ENCODE data around the gene KRT12. TPM values are rescaled to one million over a fixed set of nuclear protein-coding genes. Genes with fewer than 3 reads are reported as not detected.

Gene KRT12
- total RNA-seq, 5 donors from 2014 or later (not counting 1 experiment from before 2014, with no cell fraction given) = 0.10 TPM; not detected in 4

DNA sequence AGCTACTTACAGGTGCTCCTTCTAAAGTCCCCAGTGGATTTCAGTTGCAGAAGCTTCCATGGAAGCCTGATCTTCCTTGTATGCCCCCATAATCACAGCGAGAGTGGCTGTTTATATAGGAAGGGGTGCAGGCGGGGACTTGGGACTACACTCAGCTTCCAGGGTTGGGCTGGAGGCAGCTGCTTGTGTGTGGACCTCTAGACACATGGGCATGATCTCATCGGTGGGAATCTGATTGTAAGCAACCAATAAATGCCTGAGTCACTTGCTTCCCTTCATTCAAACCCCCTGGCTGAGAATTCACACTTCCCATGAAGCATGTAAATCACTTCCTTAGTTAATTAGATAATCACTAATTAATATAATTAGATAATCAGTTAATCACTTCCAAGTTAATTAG is 19.1 kb upstream of the KRT12 start:
- ATAC-seq (replicated peaks in 1 of 4) (no peak), DNase-seq (no peak)
- H3K9me3 Mint-ChIP-seq = no peaks in the 10 kb centered on the region
- H3K36me3 Mint-ChIP-seq = no peaks in the 10 kb centered on the region
- Histone ChIP-seq H3K27me3 (replicated peaks in 1 of 2; ENCODE audit: control insufficient read depth in 2 of 2, extremely low read depth in 1 of 2, insufficient read depth in 2 of 2, low read length in 1 of 2) (peaks cover 0 to 11% of the 10 kb centered on the region in 2 experiments), H3K9me3 (no peaks in the 10 kb centered on the region), H3K4me3 (ENCODE audit: control insufficient read depth in 1 of 2, extremely low read depth in 1 of 2, low read length in 1 of 2) (no peak overlapping the region), H3K27ac (ENCODE audit: low read length) (no peak overlapping the region), H3K4me1 (ENCODE audit: control insufficient read depth in 1 of 2, extremely low read depth in 1 of 2, insufficient read depth in 2 of 2, low read length in 2 of 2) (no peaks in the 10 kb centered on the region), H3K36me3 (ENCODE audit: control insufficient read depth in 2 of 2, extremely low read depth in 1 of 2, insufficient read depth in 1 of 2, low read length in 1 of 2) (no peaks in the 10 kb centered on the region)
- peaks cover 28 to 42% of the 10 kb centered on the region in 2 donors for H3K27me3 Mint-ChIP-seq
- ChIA-PET CTCF (no interaction called here), POLR2A (no interaction called here)
- H3K4me1 Mint-ChIP-seq = no peaks in the 10 kb centered on the region
- no CpG with 5 or more reads among the region's 3 CpGs for WGBS (ENCODE audit: insufficient coverage)
- H3K27ac Mint-ChIP-seq = no peak overlapping the region
- H3K4me3 Mint-ChIP-seq = no peak overlapping the region

DNA sequence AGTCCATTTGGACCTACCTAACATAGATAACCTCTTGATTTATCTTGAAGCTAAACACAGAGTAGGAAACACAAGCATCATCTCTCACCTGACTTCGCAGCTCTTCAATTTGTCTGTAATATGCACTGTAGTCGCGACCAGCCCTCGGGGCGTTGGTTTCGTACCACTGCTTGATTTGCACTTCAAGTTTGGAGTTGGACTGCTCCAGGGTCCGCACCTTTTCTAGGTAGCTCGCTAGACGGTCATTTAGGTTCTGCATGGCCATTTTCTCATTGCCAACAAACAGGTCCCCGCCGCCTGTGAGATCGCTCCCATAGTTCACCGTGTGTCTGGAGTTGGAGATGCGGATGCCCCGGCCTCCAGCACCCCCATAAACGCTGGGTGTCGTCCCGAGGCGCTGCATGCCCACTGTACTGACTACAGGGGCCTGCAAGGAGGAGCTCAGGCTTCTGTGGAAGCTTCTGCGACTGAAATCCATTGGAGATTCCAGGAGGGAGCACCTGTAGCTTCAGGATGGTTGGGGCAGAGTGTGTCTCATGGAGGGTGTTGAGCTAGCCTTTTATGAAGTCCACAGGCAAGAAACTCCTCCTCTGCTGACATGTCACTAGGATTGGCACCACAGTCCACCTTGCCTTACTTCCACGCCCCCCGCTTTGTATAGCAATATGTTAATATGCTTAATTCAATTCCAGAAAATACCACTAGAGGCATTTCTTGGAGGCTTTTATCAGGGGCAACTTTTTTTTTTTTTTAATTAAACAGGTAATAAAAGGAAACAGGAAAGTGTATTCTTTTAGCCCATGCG is 17.9 kb upstream of the KRT12 start, which contains the start of gene KRT20:
Gene KRT20, minus strand, starts transcription at position 535 of the 805 bp plus-strand sequence. Its CDS starts 57 bp downstream, at position 478.
- CTCF ChIA-PET = interaction anchor here in 1 of 2 donors (0.5 kb wide), 1 partner anchor 63 kb away, joined by 14 read pairs; the partner anchor contains the start of gene KRT10
- ATAC-seq (replicated peaks in 1 of 4) = no peak
- peaks cover 27 to 39% of the 10 kb centered on the region in 2 donors for H3K27me3 Mint-ChIP-seq

DNA sequence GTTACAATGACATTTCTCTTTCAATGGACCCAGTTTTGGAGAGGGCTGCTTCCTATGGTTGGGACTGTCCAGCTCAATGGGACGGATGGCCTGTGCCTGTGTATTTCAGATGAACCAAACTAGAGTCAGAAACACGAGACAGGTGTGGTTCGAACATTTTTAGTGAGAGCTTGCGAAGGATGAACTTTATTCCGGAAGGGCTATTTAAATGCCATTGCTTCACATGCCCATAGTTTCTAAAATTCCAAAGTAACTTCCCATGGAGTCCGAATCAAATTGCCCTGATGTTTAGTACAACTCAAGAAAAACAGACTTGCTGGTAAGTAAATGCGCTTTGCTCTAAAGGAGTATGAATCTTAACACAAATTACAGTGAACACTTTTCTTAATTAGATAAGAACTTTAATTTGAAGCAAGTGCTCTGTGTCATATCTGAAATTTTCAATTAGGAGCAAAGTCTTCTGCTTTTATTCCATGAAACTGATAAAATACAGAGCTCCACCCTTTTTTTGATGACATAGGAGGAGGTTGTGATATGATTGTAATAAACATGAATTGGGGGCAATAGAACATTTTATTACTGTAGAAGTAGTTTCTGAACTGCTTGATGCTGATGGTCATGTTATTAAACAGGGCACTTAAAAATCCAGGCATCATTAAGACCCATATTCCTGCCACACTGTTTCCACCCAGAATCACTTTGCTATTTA is 16.8 kb upstream of the KRT12 start:
- DNase-seq (no peak), ATAC-seq (replicated peaks in 1 of 4) (no peak)
- ChIA-PET CTCF (no interaction called here), POLR2A (no interaction called here)
- Histone ChIP-seq H3K9me3 (no peaks in the 10 kb centered on the region), H3K4me1 (ENCODE audit: control insufficient read depth in 1 of 2, extremely low read depth in 1 of 2, insufficient read depth in 2 of 2, low read length in 2 of 2) (no peaks in the 10 kb centered on the region), H3K27me3 (replicated peaks in 1 of 2; ENCODE audit: control insufficient read depth in 2 of 2, extremely low read depth in 1 of 2, insufficient read depth in 2 of 2, low read length in 1 of 2) (peaks cover 0 to 11% of the 10 kb centered on the region in 2 experiments), H3K27ac (ENCODE audit: low read length) (no peak overlapping the region), H3K36me3 (ENCODE audit: control insufficient read depth in 2 of 2, extremely low read depth in 1 of 2, insufficient read depth in 1 of 2, low read length in 1 of 2) (no peaks in the 10 kb centered on the region), H3K4me3 (ENCODE audit: control insufficient read depth in 1 of 2, extremely low read depth in 1 of 2, low read length in 1 of 2) (no peak overlapping the region)
- Mint-ChIP-seq H3K4me3 (no peak overlapping the region), H3K36me3 (no peaks in the 10 kb centered on the region), H3K27ac (no peak overlapping the region), H3K9me3 (no peaks in the 10 kb centered on the region), H3K27me3 (peaks cover 22 to 28% of the 10 kb centered on the region in 2 donors), H3K4me1 (no peaks in the 10 kb centered on the region)
- 81% methylated on average over 5 of the region's 7 CpGs for WGBS (ENCODE audit: insufficient coverage)

More for the DNA sequence above, 17.9 kb upstream of the KRT12 start, which contains the start of gene KRT20:
- Mint-ChIP-seq H3K9me3 (no peaks in the 10 kb centered on the region), H3K4me3 (no peak within 1 kb of the TSS), H3K4me1 (no peaks in the 10 kb centered on the region), H3K27ac (no peak within 1 kb of the TSS), H3K36me3 (no peaks in the 10 kb centered on the region)
- H3K9me3 ChIP-seq = no peaks in the 10 kb centered on the region
- no peaks in the 10 kb centered on the region for H3K36me3 ChIP-seq (ENCODE audit: control insufficient read depth in 2 of 2, extremely low read depth in 1 of 2, insufficient read depth in 1 of 2, low read length in 1 of 2)
- peaks cover 0 to 11% of the 10 kb centered on the region in 2 experiments for H3K27me3 ChIP-seq (replicated peaks in 1 of 2; ENCODE audit: control insufficient read depth in 2 of 2, extremely low read depth in 1 of 2, insufficient read depth in 2 of 2, low read length in 1 of 2)
- no peaks in the 10 kb centered on the region for H3K4me1 ChIP-seq (ENCODE audit: control insufficient read depth in 1 of 2, extremely low read depth in 1 of 2, insufficient read depth in 2 of 2, low read length in 2 of 2)
- 96% methylated on average over 10 of the region's 23 CpGs for WGBS (ENCODE audit: insufficient coverage)
- H3K4me3 ChIP-seq (ENCODE audit: control insufficient read depth in 1 of 2, extremely low read depth in 1 of 2, low read length in 1 of 2) = no peak within 1 kb of the TSS
- H3K27ac ChIP-seq (ENCODE audit: low read length) = no peak within 1 kb of the TSS
- POLR2A ChIA-PET = no interaction called here
- DNase-seq = no peak

DNA sequence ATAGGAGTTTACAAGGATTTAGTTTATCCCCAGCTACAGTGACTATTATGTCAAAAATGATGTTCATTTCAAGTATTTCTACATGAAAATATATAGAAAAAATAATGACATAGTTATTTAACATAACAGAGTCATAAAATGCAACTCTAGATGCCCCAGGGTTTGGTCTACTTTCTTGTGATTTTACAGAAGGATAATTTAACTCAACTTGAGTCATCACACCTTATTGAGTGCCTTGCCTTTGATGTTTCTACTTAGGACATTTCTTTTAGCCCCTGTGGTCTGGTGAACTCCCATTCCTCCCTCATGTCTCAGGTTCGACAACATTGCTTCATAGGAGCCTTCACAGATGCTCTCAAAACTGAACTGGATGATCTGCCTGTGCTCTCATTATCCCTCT is 16.0 kb upstream of the KRT12 start:
- Mint-ChIP-seq H3K27ac (no peak overlapping the region), H3K4me1 (no peaks in the 10 kb centered on the region), H3K36me3 (no peaks in the 10 kb centered on the region), H3K4me3 (no peak overlapping the region), H3K9me3 (no peaks in the 10 kb centered on the region), H3K27me3 (peaks cover 16 to 21% of the 10 kb centered on the region in 2 donors)
- CTCF ChIA-PET = no interaction called here
- WGBS (ENCODE audit: insufficient coverage) = 67% methylated on average over 1 of the region's 1 CpG
- DNase-seq (no peak), ATAC-seq (replicated peaks in 1 of 4) (no peak)
- no peaks in the 10 kb centered on the region for H3K4me1 ChIP-seq (ENCODE audit: control insufficient read depth in 1 of 2, extremely low read depth in 1 of 2, insufficient read depth in 2 of 2, low read length in 2 of 2)
- no peak overlapping the region for H3K4me3 ChIP-seq (ENCODE audit: control insufficient read depth in 1 of 2, extremely low read depth in 1 of 2, low read length in 1 of 2)
- H3K36me3 ChIP-seq (ENCODE audit: control insufficient read depth in 2 of 2, extremely low read depth in 1 of 2, insufficient read depth in 1 of 2, low read length in 1 of 2) = no peaks in the 10 kb centered on the region
- no peaks in the 10 kb centered on the region for H3K9me3 ChIP-seq
- no peak overlapping the region for H3K27ac ChIP-seq (ENCODE audit: low read length)
- peaks cover 0 to 11% of the 10 kb centered on the region in 2 experiments for H3K27me3 ChIP-seq (replicated peaks in 1 of 2; ENCODE audit: control insufficient read depth in 2 of 2, extremely low read depth in 1 of 2, insufficient read depth in 2 of 2, low read length in 1 of 2)
- POLR2A ChIA-PET = no interaction called here

DNA sequence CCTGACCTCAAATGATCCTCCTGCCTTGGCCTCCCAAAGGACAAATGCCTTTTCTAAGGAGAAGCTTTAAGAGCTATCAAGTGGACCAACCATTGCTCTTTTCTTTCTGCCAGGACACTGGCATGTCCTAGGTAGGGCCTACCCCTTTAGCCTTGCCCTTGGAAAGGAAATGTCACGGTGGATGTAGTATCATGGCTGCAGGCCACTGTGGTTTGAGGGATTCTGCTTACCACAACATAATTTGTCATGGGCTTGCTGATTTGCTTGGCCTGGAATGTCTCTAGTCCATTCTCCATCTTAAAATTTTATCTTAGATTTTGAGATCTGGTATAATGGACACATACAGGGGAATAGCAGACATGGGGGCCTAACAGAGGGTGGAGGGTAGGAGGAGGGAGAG is 12.0 kb upstream of the KRT12 start:
- no peak for DNase-seq
- Histone ChIP-seq H3K36me3 (ENCODE audit: control insufficient read depth in 2 of 2, extremely low read depth in 1 of 2, insufficient read depth in 1 of 2, low read length in 1 of 2) (no peaks in the 10 kb centered on the region), H3K27ac (ENCODE audit: low read length) (no peak overlapping the region), H3K4me3 (ENCODE audit: control insufficient read depth in 1 of 2, extremely low read depth in 1 of 2, low read length in 1 of 2) (no peak overlapping the region), H3K27me3 (replicated peaks in 1 of 2; ENCODE audit: control insufficient read depth in 2 of 2, extremely low read depth in 1 of 2, insufficient read depth in 2 of 2, low read length in 1 of 2) (no peaks in the 10 kb centered on the region), H3K4me1 (ENCODE audit: control insufficient read depth in 1 of 2, extremely low read depth in 1 of 2, insufficient read depth in 2 of 2, low read length in 2 of 2) (no peaks in the 10 kb centered on the region), H3K9me3 (no peaks in the 10 kb centered on the region)
- no peak overlapping the region for H3K4me3 Mint-ChIP-seq
- ChIA-PET POLR2A (no interaction called here), CTCF (no interaction called here)
- no peaks in the 10 kb centered on the region for H3K9me3 Mint-ChIP-seq
- peaks cover 10 to 17% of the 10 kb centered on the region in 2 donors for H3K27me3 Mint-ChIP-seq
- no CpG with 5 or more reads among the region's 1 CpG for WGBS (ENCODE audit: insufficient coverage)
- H3K4me1 Mint-ChIP-seq = no peaks in the 10 kb centered on the region
- no peak for ATAC-seq (replicated peaks in 1 of 4)
- H3K36me3 Mint-ChIP-seq = no peaks in the 10 kb centered on the region
- no peak overlapping the region for H3K27ac Mint-ChIP-seq

DNA sequence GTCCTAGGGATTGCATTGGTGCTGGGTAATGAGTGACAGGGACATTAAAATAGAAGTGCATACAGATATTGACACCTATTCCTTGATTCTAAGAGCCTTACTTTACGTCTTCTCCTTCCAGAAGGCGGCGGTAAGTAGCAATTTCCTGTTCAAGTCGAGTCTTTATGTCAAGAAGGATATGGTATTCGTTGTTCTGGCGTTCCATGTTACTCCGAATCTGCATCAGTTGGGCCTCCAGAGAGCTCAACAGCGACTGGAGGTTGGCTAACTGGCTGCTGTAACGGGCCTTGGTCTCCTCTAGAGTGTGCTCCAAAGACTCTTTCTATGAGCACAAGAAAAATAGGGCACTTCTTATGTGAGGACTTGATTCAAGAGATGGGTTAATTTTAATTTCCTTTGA is 11.0 kb upstream of the KRT12 start:
- 89% methylated on average over 9 of the region's 9 CpGs for WGBS (ENCODE audit: insufficient coverage)
- H3K4me1 Mint-ChIP-seq = no peaks in the 10 kb centered on the region
- Histone ChIP-seq H3K36me3 (ENCODE audit: control insufficient read depth in 2 of 2, extremely low read depth in 1 of 2, insufficient read depth in 1 of 2, low read length in 1 of 2) (no peaks in the 10 kb centered on the region), H3K9me3 (no peaks in the 10 kb centered on the region), H3K4me1 (ENCODE audit: control insufficient read depth in 1 of 2, extremely low read depth in 1 of 2, insufficient read depth in 2 of 2, low read length in 2 of 2) (no peaks in the 10 kb centered on the region), H3K4me3 (ENCODE audit: control insufficient read depth in 1 of 2, extremely low read depth in 1 of 2, low read length in 1 of 2) (no peak overlapping the region), H3K27ac (ENCODE audit: low read length) (no peak overlapping the region), H3K27me3 (replicated peaks in 1 of 2; ENCODE audit: control insufficient read depth in 2 of 2, extremely low read depth in 1 of 2, insufficient read depth in 2 of 2, low read length in 1 of 2) (no peaks in the 10 kb centered on the region)
- ChIA-PET CTCF (interaction anchor here in 1 of 2 donors (0.6 kb wide), 1 partner anchor 9 kb away, joined by 4 read pairs; no protein-coding TSS in a partner anchor), POLR2A (no interaction called here)
- H3K4me3 Mint-ChIP-seq = no peak overlapping the region
- DNase-seq (no peak), ATAC-seq (replicated peaks in 1 of 4) (no peak)
- H3K27ac Mint-ChIP-seq = no peak overlapping the region
- peaks cover 9 to 11% of the 10 kb centered on the region in 2 donors for H3K27me3 Mint-ChIP-seq
- H3K9me3 Mint-ChIP-seq = no peaks in the 10 kb centered on the region
- no peaks in the 10 kb centered on the region for H3K36me3 Mint-ChIP-seq
